DMS153 treated with DMSO at 0.1 percent for 48 hours (cell line): ENCODE results near the gene BNC1.
"Not testable (repeated sequence)": the region's sequence is repeated elsewhere in the genome, so short reads cannot be mapped to it uniquely, and the experiment has no call there.

Source experiments
- DNase-seq: peaks from one replicate; lab custom pipeline; 2025; ENCODE audit not compliant: unreplicated experiment; lab: John Stamatoyannopoulos, UW

Gene BNC1

GRCh38 chr15:83293201-83293600, 8.7 kb upstream of the BNC1 start:
- no peak for DNase-seq

GRCh38 chr15:83292317-83292716, 7.9 kb upstream of the BNC1 start:
- DNase-seq = no peak

GRCh38 chr15:83290236-83290635, 5.8 kb upstream of the BNC1 start:
- no peak for DNase-seq

- no peak for DNase-seq
These were observed 4.7 kb upstream of the BNC1 start for GRCh38 chr15:83289160-83289559.

GRCh38 chr15:83288381-83288801, 3.9 kb upstream of the BNC1 start:
- no peak for DNase-seq

- no peak for DNase-seq
These were observed 3.1 kb upstream of the BNC1 start for GRCh38 chr15:83287541-83288027.

- DNase-seq = no peak
These were observed 1.6 kb upstream of the BNC1 start for GRCh38 chr15:83285979-83286553.

- no peak for DNase-seq
These were observed 967 bp upstream of the BNC1 start for GRCh38 chr15:83285284-83285978.

- DNase-seq = no peak
These were observed 478 bp downstream of the BNC1 start for GRCh38 chr15:83283813-83284558.

- no peak for DNase-seq
These were observed 1.2 kb downstream of the BNC1 start for GRCh38 chr15:83283138-83283812.

GRCh38 chr15:83282776-83283137, 1.7 kb downstream of the BNC1 start:
- DNase-seq = no peak

- DNase-seq = no peak
These were observed 2.3 kb downstream of the BNC1 start for GRCh38 chr15:83282141-83282540.

- DNase-seq = no peak
These were observed 6.3 kb downstream of the BNC1 start for GRCh38 chr15:83278191-83278590.

GRCh38 chr15:83276661-83277060, 7.8 kb downstream of the BNC1 start:
- no peak for DNase-seq

GRCh38 chr15:83275412-83275811, 9.1 kb downstream of the BNC1 start:
- no peak for DNase-seq

- DNase-seq = no peak
These were observed 14.3 kb downstream of the BNC1 start for GRCh38 chr15:83270176-83270575.

GRCh38 chr15:83268147-83268546, 16.3 kb downstream of the BNC1 start:
- no peak for DNase-seq

GRCh38 chr15:83262594-83263315, 21.7 kb downstream of the BNC1 start:
- DNase-seq = no peak

GRCh38 chr15:83262181-83262580, 22.3 kb downstream of the BNC1 start:
- DNase-seq = not testable (repeated sequence)

GRCh38 chr15:83250781-83251180, 33.7 kb downstream of the BNC1 start:
- DNase-seq = no peak

- no peak for DNase-seq
These were observed 35.5 kb downstream of the BNC1 start for GRCh38 chr15:83249030-83249343.
